ENCODE data around the gene GUCY1A2.

Gene GUCY1A2

DNA sequence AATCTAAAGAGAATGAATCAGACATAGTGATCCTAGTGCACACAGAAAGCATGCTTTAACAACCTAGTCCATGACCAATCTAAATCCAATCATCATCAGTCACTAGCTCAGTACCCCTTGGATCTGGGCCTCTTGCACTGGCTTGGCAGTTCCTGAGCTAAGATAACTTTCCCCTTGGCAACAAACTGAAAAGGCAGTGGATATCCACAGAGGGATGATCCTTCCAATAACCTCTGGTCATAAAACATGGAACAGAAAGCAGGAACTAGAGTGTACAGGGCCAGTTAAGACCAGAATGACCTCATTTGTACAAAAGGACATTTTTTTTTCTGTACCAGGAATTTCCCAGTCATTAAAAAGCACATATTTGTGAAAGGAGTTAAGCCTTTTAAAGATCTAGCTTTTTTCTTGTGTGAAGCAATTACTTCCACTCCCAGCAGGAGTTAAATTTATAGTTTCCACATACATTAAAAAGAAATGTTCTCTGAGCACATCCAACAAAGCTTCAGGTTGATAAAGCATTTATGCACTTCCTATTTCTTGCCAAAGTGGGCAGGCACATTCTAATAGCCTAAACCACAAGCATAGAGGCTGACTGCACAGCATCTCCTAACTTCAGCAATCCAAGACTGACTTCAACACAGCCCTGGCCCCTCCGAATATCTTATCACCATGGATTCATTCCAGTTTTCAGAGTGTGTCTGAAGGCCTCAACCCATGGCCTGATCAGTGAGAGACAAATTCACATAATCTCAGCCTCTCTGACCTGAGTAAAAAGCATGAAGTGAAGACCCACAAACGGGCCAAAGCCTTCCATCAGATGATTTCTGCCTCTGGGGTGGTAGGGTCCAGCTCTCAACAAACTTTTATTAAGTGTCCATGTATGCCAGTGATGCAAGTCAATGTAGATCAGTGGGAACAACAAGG lies 29.9 kb downstream of the GUCY1A2 start:
- no peak for DNase-seq
- TF ChIP-seq POLR2A (IDR thresholded peaks at IDR 0.05; ENCODE audit: low read length) (no peak), GATA1 (IDR thresholded peaks at IDR 0.05; ENCODE audit: low read depth, low read length) (no peak)

DNA sequence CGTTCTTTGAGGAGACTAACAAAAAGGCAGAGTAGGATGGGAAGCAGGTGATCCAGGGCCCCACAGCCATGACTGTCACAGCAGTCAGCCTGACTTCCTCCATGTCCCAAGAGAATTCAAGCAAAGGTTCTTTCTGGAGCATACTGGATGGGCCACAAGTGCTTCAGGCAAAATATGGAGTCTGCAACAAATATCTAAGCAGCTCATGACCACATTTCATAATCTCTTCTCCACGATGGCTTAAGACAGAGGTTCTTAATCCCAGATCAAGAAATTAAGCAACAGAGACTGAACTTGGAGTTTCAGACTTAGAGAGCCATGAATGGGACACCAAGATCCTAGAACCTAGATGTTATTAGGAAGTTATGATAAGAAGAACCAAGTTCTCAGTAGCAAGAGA lies 31.6 kb downstream of the GUCY1A2 start:
- DNase-seq, result no peak
- TF ChIP-seq GATA1 (IDR thresholded peaks at IDR 0.05; ENCODE audit: low read depth, low read length) (no peak), POLR2A (IDR thresholded peaks at IDR 0.05; ENCODE audit: low read length) (no peak)

DNA sequence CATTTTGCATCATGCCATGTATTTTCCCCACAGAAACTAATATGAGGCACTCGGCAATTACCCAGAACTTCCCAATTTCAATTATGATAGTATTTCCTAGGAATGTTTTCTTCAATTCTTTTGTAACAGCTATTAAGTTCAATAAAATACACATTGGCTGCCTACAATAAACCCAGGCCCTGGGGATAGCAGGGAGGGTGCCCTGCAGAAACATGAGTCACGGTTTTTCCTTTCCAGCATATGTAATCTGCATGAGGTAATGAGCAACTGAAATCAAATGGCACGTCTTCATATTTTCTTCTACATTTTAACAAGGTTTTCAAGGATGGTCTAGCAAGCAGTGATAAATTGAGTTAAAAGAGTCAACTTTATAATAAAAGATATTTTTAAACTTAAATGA lies 32.0 kb downstream of the GUCY1A2 start:
- no peak for DNase-seq
- TF ChIP-seq GATA1 (IDR thresholded peaks at IDR 0.05; ENCODE audit: low read depth, low read length), result no peak
- TF ChIP-seq POLR2A (IDR thresholded peaks at IDR 0.05; ENCODE audit: low read length), result no peak

DNA sequence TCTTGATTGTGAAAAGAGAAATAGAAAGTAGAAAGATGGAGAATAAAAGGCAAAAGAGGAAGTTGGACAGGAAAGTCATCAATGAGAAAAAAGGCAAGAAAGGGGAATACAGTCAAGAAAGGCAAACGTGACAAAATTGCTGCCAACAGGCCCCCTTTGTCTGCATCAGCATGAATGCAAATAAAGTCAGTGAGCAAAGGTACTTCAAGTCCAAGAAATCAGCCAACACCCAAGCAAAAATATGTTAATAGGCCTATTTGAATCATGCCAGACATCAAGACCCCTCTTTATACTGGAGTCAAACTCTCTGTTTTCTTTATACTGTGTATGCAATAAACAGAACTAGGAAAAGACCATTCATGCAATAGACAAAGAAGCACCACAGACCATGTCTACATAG lies 34.3 kb downstream of the GUCY1A2 start:
- DNase-seq, result no peak
- no peak for TF ChIP-seq GATA1 (IDR thresholded peaks at IDR 0.05; ENCODE audit: low read depth, low read length)
- no peak for TF ChIP-seq POLR2A (IDR thresholded peaks at IDR 0.05; ENCODE audit: low read length)

DNA sequence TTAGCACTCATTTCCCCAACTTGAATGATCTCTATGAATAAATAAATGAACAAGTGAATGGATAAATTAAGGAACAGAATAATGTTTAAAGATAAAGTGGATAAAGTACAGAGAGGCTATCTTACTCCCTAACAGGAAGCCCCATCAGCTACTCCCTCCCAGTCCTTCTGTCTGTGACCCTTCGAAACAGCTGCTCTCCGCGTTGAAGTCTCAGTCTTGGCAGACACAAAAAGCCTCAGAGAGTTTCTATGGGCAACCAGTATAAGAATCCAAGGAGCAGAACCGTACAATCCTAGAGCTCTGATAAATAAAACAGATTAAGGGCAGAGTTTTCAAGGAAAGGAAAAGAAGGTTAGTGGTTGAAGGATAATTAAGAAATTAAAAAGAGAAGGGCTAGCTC lies 35.0 kb downstream of the GUCY1A2 start:
- DNase-seq, result no peak
- TF ChIP-seq GATA1 (IDR thresholded peaks at IDR 0.05; ENCODE audit: low read depth, low read length) (no peak), POLR2A (IDR thresholded peaks at IDR 0.05; ENCODE audit: low read length) (no peak)

DNA sequence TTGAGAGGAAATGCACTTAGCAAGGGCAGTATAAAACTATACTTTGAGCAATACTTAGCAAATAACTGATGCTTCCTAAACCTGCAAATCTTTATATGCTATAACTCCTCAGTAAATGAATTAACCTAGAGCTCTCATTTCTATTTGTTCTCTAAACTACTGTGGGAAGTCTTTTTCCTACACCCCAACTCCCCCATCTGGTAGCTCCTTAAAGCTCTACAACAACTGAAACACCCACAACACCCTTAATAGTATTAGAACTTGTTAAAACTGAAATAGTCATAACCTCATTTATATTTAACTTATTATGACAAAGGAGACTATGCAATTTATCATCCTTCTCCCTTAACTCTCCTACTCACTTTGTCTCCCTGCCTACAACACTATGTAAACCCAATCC lies 43.4 kb downstream of the GUCY1A2 start:
- TF ChIP-seq POLR2A (IDR thresholded peaks at IDR 0.05; ENCODE audit: low read length) (no peak), GATA1 (IDR thresholded peaks at IDR 0.05; ENCODE audit: low read depth, low read length) (no peak)
- no peak for DNase-seq

DNA sequence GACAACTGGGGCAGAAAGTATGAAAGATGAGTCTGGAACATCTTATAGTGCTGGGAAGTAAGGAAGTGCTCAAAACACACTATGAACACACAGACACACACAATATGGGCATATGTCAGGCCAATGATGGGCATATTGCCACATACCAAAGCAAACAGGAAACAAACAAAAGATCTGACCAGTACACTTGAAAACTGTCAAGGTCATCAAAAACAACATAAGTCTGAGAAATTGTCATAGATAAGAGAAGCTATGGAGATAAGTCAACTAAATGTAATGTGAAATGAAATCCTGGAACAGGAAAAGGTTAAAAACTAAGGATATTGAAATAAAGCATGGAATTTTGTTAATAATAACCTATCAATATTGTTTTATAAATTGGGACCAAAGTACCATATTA lies 46.4 kb downstream of the GUCY1A2 start:
- DNase-seq, result no peak
- no peak for TF ChIP-seq GATA1 (IDR thresholded peaks at IDR 0.05; ENCODE audit: low read depth, low read length)

DNA sequence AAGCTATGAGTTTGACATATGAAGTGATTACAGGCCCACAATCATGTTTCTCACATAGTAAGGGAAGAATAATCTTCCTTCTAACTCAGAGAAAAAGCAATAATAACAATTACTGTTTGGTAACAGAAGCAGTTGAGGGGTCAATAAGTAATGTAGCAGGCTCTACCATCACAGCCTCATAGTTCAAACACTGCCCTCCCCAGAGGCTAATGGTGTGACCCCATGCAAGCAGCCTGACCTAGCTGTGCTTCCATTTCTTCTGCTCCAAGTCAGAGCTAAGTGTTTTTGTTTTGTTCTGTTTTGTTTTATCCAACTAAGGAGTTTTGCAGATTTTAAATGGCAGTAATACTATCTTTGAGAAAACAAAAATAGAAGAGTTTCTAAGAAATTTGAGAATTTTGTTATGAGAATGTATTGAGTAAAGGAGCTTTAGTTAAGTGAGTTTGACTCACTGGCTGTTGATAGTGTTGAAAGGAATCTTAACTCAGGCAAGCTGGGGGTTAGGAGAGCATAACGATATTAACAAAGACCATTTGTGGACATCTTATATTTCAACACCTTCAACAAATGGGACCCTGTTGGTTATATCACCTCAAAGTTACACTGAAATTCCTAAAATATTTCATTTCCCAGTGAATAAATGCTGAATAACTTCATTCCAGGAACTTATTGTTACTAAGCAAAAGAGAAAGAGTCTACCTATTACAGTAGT lies 48.5 kb downstream of the GUCY1A2 start:
- no peak for TF ChIP-seq POLR2A (IDR thresholded peaks at IDR 0.05; ENCODE audit: low read length)
- no peak for TF ChIP-seq GATA1 (IDR thresholded peaks at IDR 0.05; ENCODE audit: low read depth, low read length)
- no peak for DNase-seq

DNA sequence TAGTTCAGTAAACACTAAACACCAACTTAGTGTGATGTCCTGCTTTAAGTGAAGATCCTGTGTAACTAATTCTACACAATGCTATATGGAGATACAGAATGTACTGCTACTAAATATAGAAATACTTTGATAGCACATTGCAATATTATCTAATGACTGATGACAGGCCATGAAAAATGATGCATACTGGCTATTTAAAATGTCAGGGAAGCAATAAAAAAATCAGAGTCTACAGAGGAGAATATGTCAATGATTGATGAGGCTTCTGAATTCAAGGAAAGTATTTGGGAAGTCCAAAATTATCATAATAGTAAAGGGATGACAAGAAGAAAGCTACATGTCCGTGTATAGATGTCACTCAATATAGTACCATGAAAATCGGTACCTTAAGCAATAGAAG lies 55.3 kb downstream of the GUCY1A2 start:
- DNase-seq, result no peak
- TF ChIP-seq POLR2A (IDR thresholded peaks at IDR 0.05; ENCODE audit: low read length) (no peak), GATA1 (IDR thresholded peaks at IDR 0.05; ENCODE audit: low read depth, low read length) (no peak)

DNA sequence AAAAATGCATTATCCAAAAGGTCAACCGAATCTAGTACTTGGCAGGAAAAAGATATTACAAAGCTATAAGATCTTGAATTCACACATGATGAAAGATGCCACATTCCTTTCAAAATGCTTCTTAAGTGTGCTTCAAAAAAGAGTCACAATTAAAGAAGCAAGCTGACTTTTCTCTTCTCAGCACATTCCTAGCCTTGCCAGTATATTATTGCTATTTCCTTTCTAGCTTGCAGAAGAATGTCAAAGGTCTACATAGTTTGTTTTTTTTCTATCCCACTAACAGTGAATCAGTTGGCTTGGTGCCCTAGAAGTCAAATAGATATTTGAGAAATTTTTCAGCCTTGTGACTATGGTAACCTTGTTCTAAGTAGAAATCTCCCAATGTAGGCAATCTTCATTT lies 56.8 kb downstream of the GUCY1A2 start:
- TF ChIP-seq POLR2A (IDR thresholded peaks at IDR 0.05; ENCODE audit: low read length) (no peak), GATA1 (IDR thresholded peaks at IDR 0.05; ENCODE audit: low read depth, low read length) (no peak)
- no peak for DNase-seq

DNA sequence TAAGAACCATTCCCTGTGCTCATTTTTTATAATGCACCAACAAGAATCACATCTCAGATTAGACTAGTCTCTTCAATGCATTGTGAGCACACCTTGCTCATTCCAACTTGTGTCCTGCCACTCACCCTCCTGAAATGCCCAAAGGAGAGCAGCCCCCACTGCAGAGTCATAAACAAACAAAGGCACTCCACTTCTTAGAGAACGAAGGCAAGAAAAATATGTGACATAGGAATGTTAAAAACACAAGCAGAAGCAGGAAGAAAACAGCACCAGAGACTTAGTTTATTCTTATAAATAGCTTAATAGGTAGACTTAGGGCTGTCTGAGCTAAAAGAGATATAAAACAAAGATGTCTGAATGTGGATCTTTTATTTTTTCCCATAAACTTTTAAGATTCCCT lies 57.2 kb downstream of the GUCY1A2 start:
- TF ChIP-seq GATA1 (IDR thresholded peaks at IDR 0.05; ENCODE audit: low read depth, low read length) (no peak), POLR2A (IDR thresholded peaks at IDR 0.05; ENCODE audit: low read length) (no peak)
- no peak for DNase-seq

DNA sequence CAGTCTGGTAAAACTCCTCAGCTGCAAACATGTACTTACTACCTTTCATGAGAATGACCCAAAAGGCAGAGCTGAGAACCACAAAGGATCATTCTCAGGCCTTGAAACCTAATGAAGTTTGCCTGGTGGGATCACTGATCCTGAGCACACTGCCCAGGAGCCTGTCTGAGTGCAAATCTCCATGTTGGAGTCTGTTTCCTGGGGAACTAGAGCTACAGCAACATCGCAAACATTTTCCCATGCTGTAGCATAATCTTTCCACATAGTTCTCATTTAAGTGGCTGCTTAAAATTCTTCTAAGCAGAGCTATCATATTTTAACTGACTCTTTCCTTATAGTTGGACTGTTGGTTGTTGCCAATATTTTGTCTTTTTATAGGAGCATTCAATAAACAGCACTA lies 58.5 kb downstream of the GUCY1A2 start:
- no peak for DNase-seq
- TF ChIP-seq POLR2A (IDR thresholded peaks at IDR 0.05; ENCODE audit: low read length), result no peak
- no peak for TF ChIP-seq GATA1 (IDR thresholded peaks at IDR 0.05; ENCODE audit: low read depth, low read length)

DNA sequence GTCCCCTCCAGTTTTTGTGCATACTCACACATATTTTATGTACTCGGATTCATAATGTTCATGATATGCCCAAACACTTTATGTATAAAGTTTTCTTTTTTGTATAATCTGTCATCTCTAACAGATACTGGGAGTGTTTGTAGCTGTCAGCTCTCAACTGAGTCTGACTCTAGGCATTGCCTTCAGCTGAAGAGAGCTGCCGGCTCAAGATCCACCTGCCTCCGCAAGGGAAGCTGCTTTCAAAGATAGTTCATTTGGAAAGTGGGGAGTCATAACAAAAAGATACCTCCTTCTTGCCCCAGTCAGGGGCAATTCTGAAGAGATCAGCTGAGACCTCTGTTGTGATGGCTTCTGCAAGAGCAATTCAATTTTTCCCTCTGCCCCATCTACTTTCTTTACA lies 58.9 kb downstream of the GUCY1A2 start:
- TF ChIP-seq POLR2A (IDR thresholded peaks at IDR 0.05; ENCODE audit: low read length), result no peak
- DNase-seq, result no peak

DNA sequence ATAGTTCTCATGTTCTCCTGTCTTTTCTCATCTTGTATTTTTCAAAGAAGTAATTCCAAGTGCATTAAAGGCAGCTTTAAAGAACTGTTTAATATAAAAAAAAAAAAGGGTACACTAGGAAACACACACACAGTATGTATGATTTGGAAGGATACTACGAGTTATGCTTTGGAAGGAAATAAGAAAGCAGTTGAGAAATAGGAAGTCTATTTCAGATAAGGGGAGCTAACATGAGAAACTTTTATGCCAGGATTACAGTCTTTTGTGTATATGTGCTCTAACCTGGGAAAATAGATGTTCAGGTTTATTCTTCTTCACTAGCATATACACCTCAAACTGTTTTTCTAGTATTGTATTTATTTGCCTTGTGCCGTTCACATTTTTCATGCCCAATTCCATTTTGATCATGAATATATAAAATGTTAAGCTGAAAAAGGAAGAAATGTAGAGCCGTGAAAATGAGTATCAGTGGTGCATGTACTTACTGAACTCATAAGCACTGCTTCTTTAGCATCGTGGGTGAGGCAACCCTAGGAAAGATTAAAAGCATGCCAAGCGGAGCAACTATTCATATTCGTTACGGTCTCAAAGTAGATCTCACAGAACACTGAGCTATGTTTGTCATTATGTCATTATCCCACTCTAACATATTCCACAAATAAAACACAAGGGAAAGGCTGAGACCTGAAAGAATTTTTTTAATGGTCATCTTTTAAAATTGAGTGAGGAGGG lies 59.6 kb downstream of the GUCY1A2 start:
- TF ChIP-seq POLR2A (IDR thresholded peaks at IDR 0.05; ENCODE audit: low read length) (no peak), GATA1 (IDR thresholded peaks at IDR 0.05; ENCODE audit: low read depth, low read length) (no peak)
- no peak for DNase-seq

Measured in erythroblast (primary cell).